Subcutaneous abdominal adipose tissue (tissue), 5 donors: ENCODE measurements around the gene PGLYRP4.

Source experiments
- H3K27ac ChIP-seq: one replicate; pipeline ENCODE4 v1.7.0; 2013; ENCODE audit warnings: low read depth, mild to moderate bottlenecking, inconsistent platforms, low read length, moderate library complexity
- H3K27me3 ChIP-seq, 5 donors: one replicate each; pipeline ENCODE4 v1.7.0; 2013; ENCODE audit warnings: low read length in 5 of 5, inconsistent platforms in 1 of 5; ENCODE audit not compliant: control insufficient read depth in 5 of 5, insufficient read depth in 4 of 5
- H3K36me3 ChIP-seq, 5 donors: one replicate each; pipeline ENCODE4 v1.7.0; 2013; ENCODE audit warnings: low read length in 5 of 5; ENCODE audit not compliant: control insufficient read depth in 5 of 5, insufficient read depth in 5 of 5
- H3K4me1 ChIP-seq, 5 donors: one replicate each; pipeline ENCODE4 v1.7.0; 2013; ENCODE audit warnings: low read length in 5 of 5, mild to moderate bottlenecking in 3 of 5, moderate library complexity in 1 of 5; ENCODE audit not compliant: control insufficient read depth in 5 of 5, insufficient read depth in 5 of 5
- H3K4me3 ChIP-seq, 5 donors: one replicate each; pipeline ENCODE4 v1.7.0; 2013; ENCODE audit warnings: low read length in 5 of 5, low read depth in 1 of 5
- H3K9ac ChIP-seq, 5 donors: one replicate each; pipeline ENCODE4 v1.7.0; 2013; ENCODE audit warnings: low read length in 5 of 5, mild to moderate bottlenecking in 4 of 5, moderate library complexity in 3 of 5
- H3K9me3 ChIP-seq, 5 donors: one replicate each; pipeline ENCODE4 v1.7.0; 2013; ENCODE audit warnings: low read length in 5 of 5; ENCODE audit not compliant: control insufficient read depth in 5 of 5
- donor health status: healthy.
- donor health status: healthy.
- donor health status: healthy.
- donor health status: healthy.
- donor health status: healthy.

PGLYRP4 gene

GRCh38 chr1:153379591-153379990, 30.9 kb upstream of the PGLYRP4 start:
- Histone ChIP-seq H3K27me3 (no peaks in the 10 kb centered on the region), H3K4me1 (peaks cover 0 to under 1% (median 0%) of the 10 kb centered on the region in 5 donors), H3K4me3 (no peak overlapping the region), H3K9me3 (peaks cover 0 to 16% (median 7%) of the 10 kb centered on the region in 5 donors), H3K9ac (no peak overlapping the region), H3K36me3 (no peaks in the 10 kb centered on the region), H3K27ac (no peak overlapping the region)

GRCh38 chr1:153375511-153375910, 26.9 kb upstream of the PGLYRP4 start, which contains the start of gene S100A12:
Gene S100A12 (minus strand): TSS chr1:153375621. CDS start chr1:153374592, 1,029 bp downstream.
- H3K36me3 ChIP-seq: no peaks in the 10 kb centered on the region
- peaks cover 0 to 3% (median under 1%) of the 10 kb centered on the region in 5 donors for H3K9me3 ChIP-seq
- H3K27ac ChIP-seq: no peak within 1 kb of the TSS
- no peaks in the 10 kb centered on the region for H3K27me3 ChIP-seq
- no peak within 1 kb of the TSS for H3K4me3 ChIP-seq
- H3K4me1 ChIP-seq: no peaks in the 10 kb centered on the region
- H3K9ac ChIP-seq: no peak within 1 kb of the TSS

GRCh38 chr1:153374071-153374470, 25.4 kb upstream of the PGLYRP4 start:
- Histone ChIP-seq H3K36me3 (no peaks in the 10 kb centered on the region), H3K9me3 (no peaks in the 10 kb centered on the region), H3K9ac (no peak overlapping the region), H3K27ac (no peak overlapping the region), H3K4me3 (no peak overlapping the region), H3K27me3 (no peaks in the 10 kb centered on the region), H3K4me1 (no peaks in the 10 kb centered on the region)

- Histone ChIP-seq H3K9ac (no peak overlapping the region), H3K4me3 (no peak overlapping the region), H3K9me3 (no peaks in the 10 kb centered on the region), H3K27me3 (no peaks in the 10 kb centered on the region), H3K36me3 (no peaks in the 10 kb centered on the region), H3K4me1 (peaks cover 0 to 2% (median 0%) of the 10 kb centered on the region in 5 donors), H3K27ac (no peak overlapping the region)
These were observed 23.9 kb upstream of the PGLYRP4 start for GRCh38 chr1:153372571-153372970.

GRCh38 chr1:153371231-153371630, 22.6 kb upstream of the PGLYRP4 start:
- Histone ChIP-seq H3K36me3 (no peaks in the 10 kb centered on the region), H3K27ac (no peak overlapping the region), H3K27me3 (no peaks in the 10 kb centered on the region), H3K4me3 (no peak overlapping the region), H3K9ac (no peak overlapping the region), H3K4me1 (peaks cover 0 to 4% (median 0%) of the 10 kb centered on the region in 5 donors), H3K9me3 (no peaks in the 10 kb centered on the region)

- Histone ChIP-seq H3K9me3 (no peaks in the 10 kb centered on the region), H3K36me3 (no peaks in the 10 kb centered on the region), H3K4me3 (no peak overlapping the region), H3K27me3 (peaks cover 0 to 3% (median 0%) of the 10 kb centered on the region in 5 donors), H3K4me1 (peaks cover 0 to 4% (median 0%) of the 10 kb centered on the region in 5 donors), H3K27ac (no peak overlapping the region), H3K9ac (no peak overlapping the region)
These were observed 21.5 kb upstream of the PGLYRP4 start for GRCh38 chr1:153370146-153370545.

- H3K27me3 ChIP-seq: peaks cover 0 to 3% (median 0%) of the 10 kb centered on the region in 5 donors
- no peak overlapping the region for H3K27ac ChIP-seq
- H3K4me3 ChIP-seq: no peak overlapping the region
- no peaks in the 10 kb centered on the region for H3K9me3 ChIP-seq
- H3K36me3 ChIP-seq: no peaks in the 10 kb centered on the region
- H3K9ac ChIP-seq: no peak overlapping the region
- peaks cover 0 to 4% (median 0%) of the 10 kb centered on the region in 5 donors for H3K4me1 ChIP-seq
These were observed 19.9 kb upstream of the PGLYRP4 start for GRCh38 chr1:153368495-153368894.

- Histone ChIP-seq H3K4me1 (peaks cover 0 to 4% (median 0%) of the 10 kb centered on the region in 5 donors), H3K4me3 (no peak overlapping the region), H3K36me3 (no peaks in the 10 kb centered on the region), H3K9ac (no peak overlapping the region), H3K27me3 (peaks cover 0 to 7% (median 0%) of the 10 kb centered on the region in 5 donors), H3K27ac (no peak overlapping the region), H3K9me3 (no peaks in the 10 kb centered on the region)
These were observed 18.4 kb upstream of the PGLYRP4 start for GRCh38 chr1:153367090-153367489.

- H3K27ac ChIP-seq: no peak overlapping the region
These were observed 17.6 kb upstream of the PGLYRP4 start for GRCh38 chr1:153366261-153366660.

GRCh38 chr1:153365696-153366095, 17.1 kb upstream of the PGLYRP4 start:
- Histone ChIP-seq H3K36me3 (no peaks in the 10 kb centered on the region), H3K4me3 (no peak overlapping the region), H3K9me3 (no peaks in the 10 kb centered on the region), H3K27ac (no peak overlapping the region), H3K4me1 (peaks cover 0 to 5% (median 0%) of the 10 kb centered on the region in 5 donors), H3K9ac (no peak overlapping the region), H3K27me3 (peaks cover 0 to 7% (median 0%) of the 10 kb centered on the region in 5 donors)

More at GRCh38 chr1:153366261-153366660, 17.6 kb upstream of the PGLYRP4 start:
- Histone ChIP-seq H3K36me3 (no peaks in the 10 kb centered on the region), H3K4me1 (peaks cover 0 to 4% (median 0%) of the 10 kb centered on the region in 5 donors), H3K9me3 (no peaks in the 10 kb centered on the region), H3K27me3 (peaks cover 0 to 7% (median 0%) of the 10 kb centered on the region in 5 donors), H3K9ac (no peak overlapping the region), H3K4me3 (no peak overlapping the region)
